Measurements from ENCODE around the gene HYCC1. TPM values are rescaled to one million over a fixed set of nuclear protein-coding genes. Genes with fewer than 3 reads are reported as not detected.

Gene HYCC1
- total RNA-seq, 1 experiment from 2014 or later: 23.5 TPM

GRCh38 chr7:23003505-23004246, 10.3 kb downstream of the HYCC1 start:
- Histone ChIP-seq H3K79me2 (ENCODE audit: insufficient read depth, low read length) (peaks cover 28% of the 10 kb centered on the region; the same call in 1 of the 2 replicates), H3K4me1 (ENCODE audit: control insufficient read depth in 1 of 2, insufficient read depth in 2 of 2, low read length in 2 of 2) (no peaks in the 10 kb centered on the region), H3K9me2 (ENCODE audit: insufficient read depth) (no peaks in the 10 kb centered on the region), H3K9me3 (ENCODE audit: control insufficient read depth in 1 of 2, insufficient read depth in 1 of 2, low read depth in 1 of 2, low read length in 2 of 2) (no peaks in the 10 kb centered on the region), H3K4me2 (ENCODE audit: low read length) (no peak overlapping the region), H4K20me1 (ENCODE audit: insufficient read depth) (no peaks in the 10 kb centered on the region), H2AFZ (ENCODE audit: low read depth, low read length, poor library complexity, severe bottlenecking) (no peak overlapping the region), H3K27ac (ENCODE audit: low read depth, low read length) (no peak overlapping the region), H3K27me3 (ENCODE audit: insufficient read depth, low read length) (no peaks in the 10 kb centered on the region), H3K36me3 (ENCODE audit: control insufficient read depth in 1 of 2, insufficient read depth in 2 of 2, low read length in 2 of 2) (no peaks in the 10 kb centered on the region), H3K9ac (ENCODE audit: low read length) (no peak overlapping the region), H3K4me3 (replicated peaks in 1 of 2; ENCODE audit: low read depth in 1 of 2, low read length in 2 of 2) (no peak overlapping the region)
- intact Hi-C loops (cut with micrococcal nuclease): no loop called here
- ATAC-seq (no peak), DNase-seq (ENCODE audit: low read depth, low spot score) (no peak)
- no peak for TF ChIP-seq CBX3 (IDR thresholded peaks at IDR 0.05; ENCODE audit: low read depth)
- no peak for TF ChIP-seq POLR2A (IDR thresholded peaks at IDR 0.05; ENCODE audit: borderline replicate concordance, extremely low read depth, insufficient read depth, insufficient read length)
- TF ChIP-seq RAD21 (IDR thresholded peaks at IDR 0.05; ENCODE audit: low read depth): no peak
- TF ChIP-seq EZH2phosphoT487 (IDR thresholded peaks at IDR 0.05; ENCODE audit: borderline replicate concordance): no peak
- no peak for TF ChIP-seq SP1 (IDR thresholded peaks at IDR 0.05; ENCODE audit: low read depth)
- TF ChIP-seq TCF7L2 (IDR thresholded peaks at IDR 0.05; ENCODE audit: borderline replicate concordance, extremely low read depth, insufficient read depth, insufficient read length): no peak
- no peak for TF ChIP-seq CEBPB (IDR thresholded peaks at IDR 0.05; ENCODE audit: low read depth)
- TF ChIP-seq ZBTB33 (IDR thresholded peaks at IDR 0.05; ENCODE audit: extremely low read depth, insufficient replicate concordance, low read length): no peak
- TF ChIP-seq JUND (IDR thresholded peaks at IDR 0.05): no peak
- TF ChIP-seq, protein P1, sequence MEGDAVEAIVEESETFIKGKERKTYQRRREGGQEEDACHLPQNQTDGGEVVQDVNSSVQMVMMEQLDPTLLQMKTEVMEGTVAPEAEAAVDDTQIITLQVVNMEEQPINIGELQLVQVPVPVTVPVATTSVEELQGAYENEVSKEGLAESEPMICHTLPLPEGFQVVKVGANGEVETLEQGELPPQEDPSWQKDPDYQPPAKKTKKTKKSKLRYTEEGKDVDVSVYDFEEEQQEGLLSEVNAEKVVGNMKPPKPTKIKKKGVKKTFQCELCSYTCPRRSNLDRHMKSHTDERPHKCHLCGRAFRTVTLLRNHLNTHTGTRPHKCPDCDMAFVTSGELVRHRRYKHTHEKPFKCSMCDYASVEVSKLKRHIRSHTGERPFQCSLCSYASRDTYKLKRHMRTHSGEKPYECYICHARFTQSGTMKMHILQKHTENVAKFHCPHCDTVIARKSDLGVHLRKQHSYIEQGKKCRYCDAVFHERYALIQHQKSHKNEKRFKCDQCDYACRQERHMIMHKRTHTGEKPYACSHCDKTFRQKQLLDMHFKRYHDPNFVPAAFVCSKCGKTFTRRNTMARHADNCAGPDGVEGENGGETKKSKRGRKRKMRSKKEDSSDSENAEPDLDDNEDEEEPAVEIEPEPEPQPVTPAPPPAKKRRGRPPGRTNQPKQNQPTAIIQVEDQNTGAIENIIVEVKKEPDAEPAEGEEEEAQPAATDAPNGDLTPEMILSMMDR (IDR thresholded peaks at IDR 0.05 in 2 of 3, conservative IDR thresholded peaks at IDR 0.05 in 1 of 3; ENCODE audit: borderline replicate concordance in 1 of 3, insufficient read depth in 1 of 3, low read depth in 2 of 3, low read length in 2 of 3): no peak
- TF ChIP-seq POLR2AphosphoS5 (IDR thresholded peaks at IDR 0.05; ENCODE audit: low read depth, low read length): no peak
- BruUV-seq (replicated peaks): no TSS peak
- ChIA-PET CTCF (interaction anchor here (0.5 kb wide), 1 partner anchor 51 kb away, joined by 3 read pairs; no protein-coding TSS in a partner anchor), RAD21 (ENCODE audit: low non-redundant PET in 1 of 2, low total read pairs in 2 of 2, uncharacterized antibody in 2 of 2, unreplicated experiment in 2 of 2) (no interaction called here), POLR2A (no interaction called here)
